ENCODE measurements around the gene ACVR1B.

- no peak for TF ChIP-seq CTCF (IDR thresholded peaks at IDR 0.05)
- TF ChIP-seq POLR2A (IDR thresholded peaks at IDR 0.05): no peak
Observed at GRCh38 chr12:51926064-51926632, 25.4 kb upstream of the ACVR1B start.

Measured in heart left ventricle (tissue), 13 donors.